DMS114 treated with DMSO at 0.1 percent for 48 hours (cell line): ENCODE measurements around the gene CFP.

Source experiments
- DNase-seq: peaks from one replicate; lab custom pipeline; 2025; ENCODE audit not compliant: unreplicated experiment; lab: John Stamatoyannopoulos, UW

CFP gene

DNA sequence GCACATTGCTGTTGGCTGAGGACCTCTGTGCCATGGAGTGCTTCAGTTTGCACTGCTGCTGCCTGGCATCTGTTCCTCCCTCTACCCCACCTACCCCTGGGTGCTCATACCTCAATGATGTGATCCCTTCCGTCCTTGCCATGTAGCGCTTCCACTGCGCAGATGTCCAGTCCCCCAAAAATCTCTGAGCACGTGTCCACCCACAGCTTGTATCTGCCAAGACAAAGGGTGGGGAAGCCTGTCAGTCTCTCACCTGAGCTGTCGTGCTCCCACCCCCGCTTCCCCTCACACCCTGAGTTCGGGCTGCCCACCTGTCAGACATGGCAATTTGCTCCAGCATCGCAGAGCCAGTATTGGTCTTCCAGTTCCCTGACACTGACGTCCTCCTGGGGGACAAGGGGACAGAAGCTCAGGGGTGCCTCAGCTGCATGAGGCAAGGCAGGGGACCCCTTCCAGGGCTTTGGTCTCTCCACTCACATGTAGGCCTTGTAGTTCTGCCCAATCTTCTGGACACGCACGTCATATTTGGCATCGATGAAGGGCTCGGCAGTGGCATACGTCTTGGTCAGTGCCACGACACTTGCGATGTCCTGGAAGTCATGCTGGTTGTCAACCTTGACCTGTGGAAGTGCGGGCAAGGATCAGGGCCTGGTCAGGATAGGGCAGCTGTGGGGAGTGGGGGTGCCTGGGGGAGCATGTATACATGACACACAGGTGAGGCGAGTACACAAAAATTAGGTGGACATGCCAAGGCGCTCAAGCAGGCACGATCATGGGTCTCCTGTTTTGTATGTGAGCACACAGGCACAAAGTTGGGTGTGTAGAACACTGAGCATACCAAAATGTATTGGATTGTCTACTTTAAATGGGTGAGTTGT, 53.5 kb downstream of the CFP start:
- no peak for DNase-seq

DNA sequence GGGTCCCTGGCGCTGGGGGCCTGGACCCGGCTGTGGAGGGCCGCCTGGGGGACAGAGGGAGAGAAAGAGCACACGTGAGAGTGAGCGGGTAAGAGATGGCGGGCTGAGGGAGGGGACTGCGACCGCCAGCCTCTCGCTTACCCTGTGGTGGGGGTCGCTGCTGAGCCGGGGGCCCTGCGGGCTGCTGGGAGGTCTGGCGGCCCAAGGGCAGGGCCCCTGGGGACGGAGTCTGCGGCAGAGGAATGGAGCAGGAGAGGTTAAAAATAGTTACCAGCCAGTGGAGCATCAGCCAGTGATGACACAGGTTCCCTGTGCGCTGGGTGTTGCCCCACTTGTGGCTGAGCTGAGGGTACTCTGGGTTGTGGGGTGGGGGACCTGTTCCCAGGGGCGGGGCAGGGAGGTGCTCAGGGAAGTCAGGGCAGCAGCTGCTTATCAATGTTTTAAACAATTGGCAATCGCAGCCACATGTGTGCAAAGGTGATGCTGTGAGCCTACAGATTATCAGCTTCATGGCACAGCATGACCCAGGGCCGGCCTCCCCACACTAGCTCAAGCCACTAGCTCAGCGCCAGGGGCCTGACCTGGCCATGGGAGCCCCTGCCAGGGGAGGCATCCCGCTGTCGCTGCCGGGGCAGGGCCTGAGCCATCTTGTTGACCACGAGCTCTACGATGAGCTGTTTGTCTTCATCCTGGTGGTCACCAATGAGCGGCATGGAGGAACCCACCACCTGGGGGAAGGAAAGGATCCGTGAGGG, 55.0 kb downstream of the CFP start:
- no peak for DNase-seq

DNA sequence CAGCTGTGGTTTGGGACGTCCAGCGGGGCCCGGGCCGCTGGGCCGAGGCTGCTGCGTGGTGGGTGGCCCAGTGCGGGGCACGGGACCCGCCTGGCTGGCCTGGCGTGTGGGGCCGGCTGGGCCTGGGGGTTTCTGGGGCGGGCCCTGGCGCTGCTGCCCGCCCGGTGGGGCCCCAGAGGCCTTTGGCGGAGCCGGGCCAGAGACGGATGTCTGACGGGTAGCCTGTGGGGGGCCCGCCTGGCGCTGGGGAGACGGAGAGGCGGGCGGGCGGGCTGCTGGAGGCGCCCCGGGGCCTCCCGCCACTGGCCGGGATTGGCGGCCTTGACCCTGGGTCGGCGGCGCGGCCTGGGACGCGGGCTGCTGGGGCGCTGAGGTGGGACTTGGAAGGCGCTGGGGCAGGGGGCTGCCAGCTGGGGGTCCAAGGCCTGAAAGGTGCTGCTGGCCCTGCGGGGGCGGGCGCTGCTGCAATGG, 55.6 kb downstream of the CFP start:
- DNase-seq: no peak

DNA sequence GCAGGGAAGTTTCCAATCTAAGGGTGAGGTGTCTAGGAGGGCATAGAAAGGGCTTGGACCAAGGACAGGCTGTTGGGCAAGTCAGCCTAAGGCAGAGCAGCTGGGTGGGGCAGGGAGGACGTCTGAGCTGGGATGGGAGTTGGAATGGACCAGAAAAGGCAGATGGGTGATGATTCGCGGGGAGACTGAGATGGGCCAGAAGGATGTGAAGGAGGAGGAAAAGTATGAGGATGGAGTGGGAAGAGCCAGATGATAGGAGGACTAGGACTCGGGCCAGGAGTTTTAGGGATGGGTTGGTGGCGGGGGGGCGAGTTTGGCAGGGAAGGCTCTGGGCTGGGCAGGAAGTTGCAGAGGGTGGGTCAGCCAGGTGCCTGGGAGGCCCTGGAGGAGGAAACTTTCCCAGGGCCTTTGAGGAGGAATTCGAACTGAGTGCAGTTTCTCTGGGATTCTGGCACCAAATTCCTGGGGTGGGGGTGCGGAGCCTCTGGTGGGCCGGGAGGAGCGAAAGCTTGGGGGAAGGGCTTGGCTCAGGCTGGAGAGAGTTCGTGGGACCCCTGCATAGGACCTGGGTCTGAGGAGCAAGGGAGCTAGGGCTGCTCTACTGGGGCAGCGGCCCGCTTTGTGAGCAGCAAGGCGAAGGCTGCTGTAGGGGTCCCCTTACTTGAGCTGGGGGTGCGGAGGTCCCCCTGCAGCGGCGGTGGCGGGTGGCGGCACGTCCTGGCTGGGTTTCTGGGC, 56.2 kb downstream of the CFP start:
- no peak for DNase-seq
